Esophagus squamous epithelium (tissue), 4 donors: ENCODE data around the gene BEND3.

Experiments
- CTCF ChIP-seq, 6 experiments: fragments of 450-650 bp in 4 of 6; fragments of 200-600 bp in 2 of 6; sonication (generic) in 2 of 6; IDR thresholded peaks; one replicate each; pipeline ENCODE4 v1.5.1; 2016 to 2019; ENCODE audit warnings: antibody characterized with exemption in 6 of 6, mild to moderate bottlenecking in 4 of 6, moderate library complexity in 4 of 6
- POLR2A ChIP-seq, 4 donors: fragments of 450-650 bp; IDR thresholded peaks; one replicate each; pipeline ENCODE4 v1.6.1; 2017; ENCODE audit warnings: antibody characterized with exemption in 4 of 4, mild to moderate bottlenecking in 4 of 4, moderate library complexity in 3 of 4

DNA sequence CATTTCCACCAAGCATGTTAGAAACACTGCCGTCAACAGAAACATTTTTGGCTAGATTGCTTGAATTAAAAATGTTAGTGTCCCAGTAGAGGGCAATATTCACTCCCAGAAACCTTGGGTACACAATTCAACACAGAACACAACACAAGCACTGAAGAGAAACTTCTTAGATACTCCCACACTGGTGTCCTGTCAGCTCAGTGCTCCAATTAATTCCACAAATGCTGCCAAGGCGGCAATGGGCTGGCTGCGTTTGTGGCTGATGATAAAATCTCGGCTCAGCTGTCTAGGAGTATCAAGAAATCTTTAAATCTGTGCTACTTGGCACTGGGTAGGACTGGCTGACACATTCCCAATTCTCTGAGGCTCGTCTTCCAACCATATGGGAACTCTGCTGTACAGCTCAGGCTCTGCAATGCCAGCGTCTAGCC, 39.3 kb downstream of the BEND3 start:
- no peak for TF ChIP-seq CTCF (IDR thresholded peaks at IDR 0.05)
- TF ChIP-seq POLR2A (IDR thresholded peaks at IDR 0.05), result no peak
